ENCODE data around the gene VEGFA. TPM values are rescaled to one million over a fixed set of nuclear protein-coding genes. Genes with fewer than 3 reads are reported as not detected.
A peak's percentile ranks its signal among the peaks of the same experiment; 100 is the strongest.

VEGFA gene
- total and polyA plus RNA-seq, 2 of the 8 experiments (the other 6 are each of a cell fraction or from before 2014, with no cell fraction given), result 42.2 to 58.5 TPM

DNA sequence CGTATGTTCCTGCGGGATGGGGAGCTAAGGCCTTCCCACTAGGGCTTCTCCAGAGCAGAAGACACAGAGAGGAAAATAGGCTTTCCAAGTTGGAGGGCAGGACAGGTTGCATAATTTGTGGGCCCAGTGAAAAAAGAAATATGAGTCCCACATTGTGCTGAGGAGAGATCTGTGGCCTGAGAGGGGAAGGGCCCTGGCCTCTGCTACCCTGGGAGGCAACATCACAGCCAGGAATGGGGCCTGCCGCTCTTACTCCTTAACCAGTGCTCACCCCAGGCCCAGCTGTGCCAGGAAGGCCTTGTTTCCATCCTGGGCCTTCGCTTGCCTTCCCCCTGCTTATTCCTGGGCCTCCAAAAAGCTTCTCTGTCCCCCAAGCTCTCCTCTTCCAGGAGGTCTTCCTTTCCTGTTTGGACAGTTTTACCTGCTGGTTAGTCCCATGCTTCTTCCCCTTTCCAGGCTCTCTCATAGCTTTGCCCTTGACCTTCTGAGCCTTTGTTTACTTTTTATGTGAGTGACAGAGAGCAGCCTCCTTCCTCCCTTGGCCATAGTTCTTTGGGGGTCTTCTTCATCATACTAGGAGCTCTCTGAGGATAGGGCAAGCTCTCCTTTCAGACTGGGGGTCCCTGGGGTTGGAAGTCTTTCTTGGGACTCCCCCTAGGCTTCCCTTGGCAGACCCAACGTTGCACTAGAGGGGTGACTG, 26.2 kb upstream of the VEGFA start:
- no peak overlapping the region for H3K23ac ChIP-seq (ENCODE audit: insufficient read length)
- no peak overlapping the region for H2BK120ac ChIP-seq (replicated peaks; ENCODE audit: low read depth, low read length)
- 0 out of 2 replicates have a peak overlapping the region, but pooled peaks have one; percentile 27 for H2BK5ac ChIP-seq (ENCODE audit: low read depth, low read length)
- H3K9ac ChIP-seq (replicated peaks in 1 of 4; ENCODE audit: extremely low read depth in 1 of 4, low read depth in 3 of 4, low read length in 3 of 4), result no peak overlapping the region
- no peak overlapping the region for H3K27ac ChIP-seq (ENCODE audit: low read depth, low read length)
- no peak overlapping the region for H3K4me3 ChIP-seq (ENCODE audit: extremely low read depth in 1 of 4, insufficient read depth in 2 of 4, low read depth in 3 of 4, low read length in 4 of 4)
- H3K27me3 ChIP-seq (replicated peaks in 1 of 4; ENCODE audit: control insufficient read depth in 3 of 4, extremely low read depth in 1 of 4, insufficient read depth in 3 of 4, low read length in 3 of 4), result no peaks in the 10 kb centered on the region
- H3K18ac ChIP-seq (ENCODE audit: extremely low read depth, low read length), result no peak overlapping the region
- no peak overlapping the region for H3K14ac ChIP-seq (ENCODE audit: insufficient read length)
- H3K36me3 ChIP-seq (ENCODE audit: control insufficient read depth in 2 of 4, insufficient read depth in 4 of 4, low read length in 3 of 4), result no peaks in the 10 kb centered on the region
- peak overlapping the region; percentile 83; the same call in 1 of the 2 replicates for H2BK15ac ChIP-seq (ENCODE audit: low read length)
- H4K8ac ChIP-seq (ENCODE audit: extremely low read depth, insufficient read depth, low read length), result no peak overlapping the region
- no peaks in the 10 kb centered on the region for H4K20me1 ChIP-seq (replicated peaks in 1 of 2; ENCODE audit: control insufficient read depth in 1 of 2, insufficient read depth in 2 of 2, low read length in 2 of 2)
- H2BK20ac ChIP-seq (ENCODE audit: low read length), result 0 out of 2 replicates have a peak overlapping the region, but pooled peaks have one; percentile 61
- H3K79me1 ChIP-seq (ENCODE audit: low read depth, low read length), result no peaks in the 10 kb centered on the region
- ChIA-PET CTCF (ENCODE audit: partially characterized antibody) (interaction anchor here (0.7 to 8.3 kb wide), 17 partner anchors 10 to 337 kb away, joined by 3 to 137 read pairs (median 5); partner anchors contain the start of genes RSPH9 and VEGFA), POLR2A (ENCODE audit: partially characterized antibody) (interaction anchor here (0.6 to 2.1 kb wide), 5 partner anchors 9 to 459 kb away, joined by 3 to 7 read pairs (median 3); partner anchors contain the start of gene VEGFA)
- H3K23me2 ChIP-seq (ENCODE audit: low read depth, low read length), result no peaks in the 10 kb centered on the region; the same call in 1 of the 2 replicates
- H4K91ac ChIP-seq (replicated peaks; ENCODE audit: insufficient read length, low read length), result no peak overlapping the region
- no peak overlapping the region for H3K56ac ChIP-seq (replicated peaks; ENCODE audit: insufficient read length, low read depth, low read length)
- no peaks in the 10 kb centered on the region for H3K9me3 ChIP-seq (ENCODE audit: insufficient read depth in 2 of 2, low read depth in 1 of 2, low read length in 1 of 2)
- no peak overlapping the region for H2AFZ ChIP-seq (ENCODE audit: low read length)
- peak overlapping the region; percentile 20; the same call in 1 of the 2 replicates for H2AK5ac ChIP-seq (ENCODE audit: low read depth, low read length)
- peak in 1 of 2 experiments; percentile 4 for DNase-seq (ENCODE audit: low read depth in 1 of 2, low spot score in 2 of 2)
- no peak overlapping the region for H4K5ac ChIP-seq (ENCODE audit: insufficient read length, low read depth, low read length)
- FAIRE-seq, result no peak
- H3K4me1 ChIP-seq (replicated peaks in 1 of 4; ENCODE audit: control insufficient read depth in 3 of 4, insufficient read depth in 4 of 4, low read length in 3 of 4), result peaks cover 0 to 12% (median 6%) of the 10 kb centered on the region in 4 experiments; a peak in 4 of 7 replicates
- H3K79me2 ChIP-seq (ENCODE audit: control insufficient read depth in 1 of 2, insufficient read depth in 2 of 2, low read length in 2 of 2), result no peaks in the 10 kb centered on the region
- WGBS, 2 experiments (ENCODE audit: extremely low coverage in 1 of 2, insufficient coverage in 1 of 2, insufficient read length in 1 of 2, insufficient replicate concordance in 2 of 2, low coverage in 1 of 2, low lambda C conversion rate in 2 of 2, missing lambda C conversion rate in 1 of 2), result 80% methylated on average over 5 of the region's 5 CpGs; no CpG with 5 or more reads in 1 of the 2 experiments
- H3K4ac ChIP-seq (replicated peaks; ENCODE audit: insufficient read length, low read depth, low read length), result no peak overlapping the region
- H3K4me2 ChIP-seq (ENCODE audit: insufficient read depth in 1 of 2, low read depth in 2 of 2, low read length in 2 of 2), result no peak overlapping the region
- no peak overlapping the region for H2BK12ac ChIP-seq (ENCODE audit: low read depth, low read length)
- TF ChIP-seq JUN (IDR thresholded peaks at IDR 0.05; ENCODE audit: low read depth, low read length) (no peak), EP300 (IDR thresholded peaks at IDR 0.05; ENCODE audit: borderline replicate concordance in 1 of 2, low read depth in 2 of 2, low read length in 2 of 2) (no peak), CBX8 (IDR thresholded peaks at IDR 0.05; ENCODE audit: borderline replicate concordance, low read depth, low read length) (no peak), SP1 (IDR thresholded peaks at IDR 0.05; ENCODE audit: low read depth, low read length) (no peak), TAF1 (IDR thresholded peaks at IDR 0.05; ENCODE audit: low read depth, low read length) (no peak), SRF (IDR thresholded peaks at IDR 0.05; ENCODE audit: low read depth, low read length) (no peak), RNF2 (IDR thresholded peaks at IDR 0.05; ENCODE audit: borderline replicate concordance, low read depth, low read length, missing control alignments, poor library complexity, severe bottlenecking) (no peak), ZNF274 (IDR thresholded peaks at IDR 0.05; ENCODE audit: borderline replicate concordance, extremely low read depth, low read length) (no peak), SIN3A (conservative IDR thresholded peaks at IDR 0.05 in 1 of 2, IDR thresholded peaks at IDR 0.05 in 1 of 2; ENCODE audit: low read depth in 1 of 2, low read length in 2 of 2) (no peak)
